ENCODE measurements around the gene NSDHL.

DNA sequence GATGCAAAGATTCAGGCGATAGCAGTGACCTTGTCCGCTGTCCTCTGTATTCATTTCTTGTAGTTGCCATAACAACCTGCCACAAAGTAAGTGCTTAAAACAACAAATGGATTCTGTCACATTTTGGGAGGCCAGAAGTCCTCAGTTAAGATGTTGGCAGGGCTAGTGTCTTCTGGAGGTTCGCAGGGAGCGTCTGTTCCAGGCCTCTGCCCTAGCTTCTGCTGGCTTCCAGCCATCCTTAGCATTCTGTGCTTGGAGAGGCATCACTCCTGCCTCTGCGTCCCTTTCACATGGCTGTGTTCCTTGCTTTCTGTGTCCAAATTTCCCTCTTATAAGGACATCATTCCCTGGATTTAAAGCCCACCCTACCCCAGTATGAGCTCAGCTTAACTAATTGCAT, 35.5 kb downstream of the NSDHL start:
- TF ChIP-seq, protein P1, sequence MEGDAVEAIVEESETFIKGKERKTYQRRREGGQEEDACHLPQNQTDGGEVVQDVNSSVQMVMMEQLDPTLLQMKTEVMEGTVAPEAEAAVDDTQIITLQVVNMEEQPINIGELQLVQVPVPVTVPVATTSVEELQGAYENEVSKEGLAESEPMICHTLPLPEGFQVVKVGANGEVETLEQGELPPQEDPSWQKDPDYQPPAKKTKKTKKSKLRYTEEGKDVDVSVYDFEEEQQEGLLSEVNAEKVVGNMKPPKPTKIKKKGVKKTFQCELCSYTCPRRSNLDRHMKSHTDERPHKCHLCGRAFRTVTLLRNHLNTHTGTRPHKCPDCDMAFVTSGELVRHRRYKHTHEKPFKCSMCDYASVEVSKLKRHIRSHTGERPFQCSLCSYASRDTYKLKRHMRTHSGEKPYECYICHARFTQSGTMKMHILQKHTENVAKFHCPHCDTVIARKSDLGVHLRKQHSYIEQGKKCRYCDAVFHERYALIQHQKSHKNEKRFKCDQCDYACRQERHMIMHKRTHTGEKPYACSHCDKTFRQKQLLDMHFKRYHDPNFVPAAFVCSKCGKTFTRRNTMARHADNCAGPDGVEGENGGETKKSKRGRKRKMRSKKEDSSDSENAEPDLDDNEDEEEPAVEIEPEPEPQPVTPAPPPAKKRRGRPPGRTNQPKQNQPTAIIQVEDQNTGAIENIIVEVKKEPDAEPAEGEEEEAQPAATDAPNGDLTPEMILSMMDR (conservative IDR thresholded peaks at IDR 0.05), result no peak
- no peak for TF ChIP-seq EZH2 (IDR thresholded peaks at IDR 0.05; ENCODE audit: low read depth)
